SK-N-SH treated with all-trans-retinoic acid at 6 μM for 48 hours (cell line): ENCODE measurements around the gene PDF.
A peak's percentile ranks its signal among the peaks of the same experiment; 100 is the strongest.

Source experiments
- ATAC-seq: fragments of 200-7000 bp; cut with Tn5 transposase; 3 replicates; pipeline ENCODE4 v1.9.1; 2020; ENCODE audit warnings: mild to moderate bottlenecking, moderate library complexity
- BACH2 ChIP-seq: fragments of 250-450 bp; sonication (Bioruptor Pico); IDR thresholded peaks from 2 replicates; pipeline ENCODE4 v1.9.0; 2021; ENCODE audit warnings: mild to moderate bottlenecking, borderline replicate concordance
- CSDC2 ChIP-seq: fragments of 250-450 bp; sonication (Bioruptor Pico); IDR thresholded peaks from 2 replicates; pipeline ENCODE4 v1.5.0; 2020; ENCODE audit warnings: mild to moderate bottlenecking, moderate library complexity
- ESRRG ChIP-seq: fragments of 250-450 bp; sonication (Bioruptor Pico); IDR thresholded peaks from 2 replicates; pipeline ENCODE4 v1.6.1; 2021; ENCODE audit warnings: mild to moderate bottlenecking
- ISL1 ChIP-seq: fragments of 250-450 bp; sonication (Bioruptor Pico); IDR thresholded peaks from 2 replicates; pipeline ENCODE4 v2.1.2; 2022; ENCODE audit warnings: mild to moderate bottlenecking, moderate library complexity
- PPARA ChIP-seq: fragments of 250-450 bp; sonication (Bioruptor Pico); IDR thresholded peaks from 2 replicates; pipeline ENCODE4 v1.5.0; 2020; ENCODE audit warnings: mild to moderate bottlenecking, borderline replicate concordance
- SNAI2 ChIP-seq: fragments of 250-450 bp; sonication (Bioruptor Pico); IDR thresholded peaks from 2 replicates; pipeline ENCODE4 v1.5.0; 2020; ENCODE audit warnings: mild to moderate bottlenecking, moderate library complexity
- TCF4 ChIP-seq: fragments of 250-450 bp; sonication (Bioruptor Pico); IDR thresholded peaks from 2 replicates; pipeline ENCODE4 v1.8.0; 2021; ENCODE audit warnings: mild to moderate bottlenecking, moderate library complexity, borderline replicate concordance
- TOX ChIP-seq: fragments of 250-450 bp; sonication (Bioruptor Pico); IDR thresholded peaks from 2 replicates; pipeline ENCODE4 v1.8.0; 2021; ENCODE audit warnings: mild to moderate bottlenecking, moderate library complexity, borderline replicate concordance
- ZC3H10 ChIP-seq: fragments of 250-450 bp; sonication (Bioruptor Pico); IDR thresholded peaks from 2 replicates; pipeline ENCODE4 v1.5.1; 2021; ENCODE audit warnings: mild to moderate bottlenecking, moderate library complexity
- ZFP3 ChIP-seq: fragments of 250-450 bp; sonication (Bioruptor Pico); IDR thresholded peaks from 2 replicates; pipeline ENCODE4 v1.5.0; 2020; ENCODE audit warnings: mild to moderate bottlenecking, moderate library complexity
- ZNF565 ChIP-seq: fragments of 450-650 bp; formaldehyde crosslinking; conservative IDR thresholded peaks from 2 replicates; pipeline ENCODE4 v1.5.0; 2020; ENCODE audit warnings: low read depth, mild to moderate bottlenecking, moderate library complexity
- ZNF70 ChIP-seq: fragments of 450-650 bp; formaldehyde crosslinking; IDR thresholded peaks from 2 replicates; pipeline ENCODE4 v1.5.0; 2020; ENCODE audit warnings: mild to moderate bottlenecking, moderate library complexity
- ZNF8 ChIP-seq: fragments of 450-650 bp; formaldehyde crosslinking; IDR thresholded peaks from 2 replicates; pipeline ENCODE4 v1.5.0; 2020; ENCODE audit warnings: mild to moderate bottlenecking, moderate library complexity
- TF ChIP-seq, protein P1 (sequence below): fragments of 250-450 bp; sonication (Bioruptor Pico); IDR thresholded peaks from 2 replicates; pipeline ENCODE4 v1.5.1; 2021; ENCODE audit warnings: mild to moderate bottlenecking, moderate library complexity
- TF ChIP-seq, protein P2 (sequence below): fragments of 250-450 bp; sonication (Bioruptor Pico); IDR thresholded peaks from 2 replicates; pipeline ENCODE4 v1.8.0; 2020; ENCODE audit warnings: mild to moderate bottlenecking, moderate library complexity, borderline replicate concordance
- TF ChIP-seq, protein P3 (sequence below): fragments of 250-450 bp; sonication (Bioruptor Pico); IDR thresholded peaks from 2 replicates; pipeline ENCODE4 v1.5.1; 2020; ENCODE audit warnings: low read depth, mild to moderate bottlenecking, moderate library complexity
- TF ChIP-seq, protein P4 (sequence below): fragments of 250-450 bp; sonication (Bioruptor Pico); IDR thresholded peaks from 2 replicates; pipeline ENCODE4 v1.8.0; 2021; ENCODE audit warnings: low read depth, mild to moderate bottlenecking, moderate library complexity, borderline replicate concordance

PDF gene

DNA sequence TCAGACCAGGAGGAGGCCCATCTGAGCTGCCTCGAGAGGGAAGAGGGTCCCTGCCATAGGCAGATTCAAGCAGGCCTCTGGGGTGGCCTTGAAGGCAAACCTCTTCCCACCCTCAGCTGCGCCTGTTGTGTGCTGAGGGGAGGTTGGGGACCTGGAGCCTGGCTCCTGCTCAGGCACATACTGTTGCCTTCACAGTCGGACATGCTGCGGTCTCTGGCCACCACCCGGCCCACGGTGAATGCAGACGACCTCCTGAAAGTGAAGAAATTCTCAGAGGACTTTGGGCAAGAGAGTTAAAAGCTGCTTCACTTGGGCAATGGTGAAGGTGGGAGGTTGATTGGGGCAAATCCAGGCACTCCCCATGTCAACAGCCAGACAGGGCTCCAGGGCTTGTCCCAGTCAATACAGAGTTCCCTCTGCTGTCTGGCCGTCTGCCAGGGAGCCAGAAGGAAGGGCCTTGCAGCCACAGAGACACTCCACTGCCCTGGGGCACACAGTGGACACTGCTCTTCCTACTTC is 6.3 kb downstream of the PDF start:
- TF ChIP-seq ESRRG (CRISPR knock-in tag): no peak

DNA sequence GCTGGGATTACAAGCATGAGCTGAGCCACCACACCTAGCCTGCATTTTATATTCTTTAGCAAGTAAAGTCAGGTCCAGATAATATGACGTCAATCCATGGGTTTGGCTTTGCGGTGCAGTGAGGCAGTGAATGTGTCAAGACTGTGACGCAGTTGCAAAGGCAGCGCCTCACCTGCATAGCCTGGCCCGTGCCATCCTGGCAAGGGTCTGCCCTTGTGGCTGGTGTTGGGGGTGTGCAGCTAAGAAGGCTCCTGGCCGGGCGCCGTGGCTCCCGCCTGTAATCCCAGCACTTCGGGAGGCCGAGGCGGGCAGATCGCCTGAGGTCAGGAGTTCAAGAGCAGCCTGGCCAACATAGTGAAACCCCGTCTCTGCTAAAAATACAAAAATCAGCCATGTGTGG is 7.0 kb downstream of the PDF start:
- TF ChIP-seq TCF4 (CRISPR knock-in tag) (no peak), PPARA (no peak), TOX (CRISPR knock-in tag) (no peak), ESRRG (CRISPR knock-in tag) (no peak), ISL1 (CRISPR knock-in tag) (no peak), ZNF70 (CRISPR knock-in tag) (no peak), ZFP3 (CRISPR knock-in tag) (no peak), CSDC2 (CRISPR knock-in tag) (no peak), BACH2 (no peak), ZNF565 (no peak), SNAI2 (CRISPR knock-in tag) (no peak)
- TF ChIP-seq, protein P1, sequence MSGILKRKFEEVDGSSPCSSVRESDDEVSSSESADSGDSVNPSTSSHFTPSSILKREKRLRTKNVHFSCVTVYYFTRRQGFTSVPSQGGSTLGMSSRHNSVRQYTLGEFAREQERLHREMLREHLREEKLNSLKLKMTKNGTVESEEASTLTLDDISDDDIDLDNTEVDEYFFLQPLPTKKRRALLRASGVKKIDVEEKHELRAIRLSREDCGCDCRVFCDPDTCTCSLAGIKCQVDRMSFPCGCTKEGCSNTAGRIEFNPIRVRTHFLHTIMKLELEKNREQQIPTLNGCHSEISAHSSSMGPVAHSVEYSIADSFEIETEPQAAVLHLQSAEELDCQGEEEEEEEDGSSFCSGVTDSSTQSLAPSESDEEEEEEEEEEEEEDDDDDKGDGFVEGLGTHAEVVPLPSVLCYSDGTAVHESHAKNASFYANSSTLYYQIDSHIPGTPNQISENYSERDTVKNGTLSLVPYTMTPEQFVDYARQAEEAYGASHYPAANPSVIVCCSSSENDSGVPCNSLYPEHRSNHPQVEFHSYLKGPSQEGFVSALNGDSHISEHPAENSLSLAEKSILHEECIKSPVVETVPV (CRISPR knock-in tag): no peak
- TF ChIP-seq, protein P2, sequence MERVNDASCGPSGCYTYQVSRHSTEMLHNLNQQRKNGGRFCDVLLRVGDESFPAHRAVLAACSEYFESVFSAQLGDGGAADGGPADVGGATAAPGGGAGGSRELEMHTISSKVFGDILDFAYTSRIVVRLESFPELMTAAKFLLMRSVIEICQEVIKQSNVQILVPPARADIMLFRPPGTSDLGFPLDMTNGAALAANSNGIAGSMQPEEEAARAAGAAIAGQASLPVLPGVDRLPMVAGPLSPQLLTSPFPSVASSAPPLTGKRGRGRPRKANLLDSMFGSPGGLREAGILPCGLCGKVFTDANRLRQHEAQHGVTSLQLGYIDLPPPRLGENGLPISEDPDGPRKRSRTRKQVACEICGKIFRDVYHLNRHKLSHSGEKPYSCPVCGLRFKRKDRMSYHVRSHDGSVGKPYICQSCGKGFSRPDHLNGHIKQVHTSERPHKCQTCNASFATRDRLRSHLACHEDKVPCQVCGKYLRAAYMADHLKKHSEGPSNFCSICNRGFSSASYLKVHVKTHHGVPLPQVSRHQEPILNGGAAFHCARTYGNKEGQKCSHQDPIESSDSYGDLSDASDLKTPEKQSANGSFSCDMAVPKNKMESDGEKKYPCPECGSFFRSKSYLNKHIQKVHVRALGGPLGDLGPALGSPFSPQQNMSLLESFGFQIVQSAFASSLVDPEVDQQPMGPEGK (CRISPR knock-in tag): no peak
- TF ChIP-seq, protein P3, sequence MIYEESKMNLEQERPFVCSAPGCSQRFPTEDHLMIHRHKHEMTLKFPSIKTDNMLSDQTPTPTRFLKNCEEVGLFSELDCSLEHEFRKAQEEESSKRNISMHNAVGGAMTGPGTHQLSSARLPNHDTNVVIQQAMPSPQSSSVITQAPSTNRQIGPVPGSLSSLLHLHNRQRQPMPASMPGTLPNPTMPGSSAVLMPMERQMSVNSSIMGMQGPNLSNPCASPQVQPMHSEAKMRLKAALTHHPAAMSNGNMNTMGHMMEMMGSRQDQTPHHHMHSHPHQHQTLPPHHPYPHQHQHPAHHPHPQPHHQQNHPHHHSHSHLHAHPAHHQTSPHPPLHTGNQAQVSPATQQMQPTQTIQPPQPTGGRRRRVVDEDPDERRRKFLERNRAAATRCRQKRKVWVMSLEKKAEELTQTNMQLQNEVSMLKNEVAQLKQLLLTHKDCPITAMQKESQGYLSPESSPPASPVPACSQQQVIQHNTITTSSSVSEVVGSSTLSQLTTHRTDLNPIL (CRISPR knock-in tag): no peak
- ATAC-seq: no peak

More for the DNA sequence above, 6.3 kb downstream of the PDF start:
- ATAC-seq: peak; percentile 13; the same call in 2 of the 3 replicates

DNA sequence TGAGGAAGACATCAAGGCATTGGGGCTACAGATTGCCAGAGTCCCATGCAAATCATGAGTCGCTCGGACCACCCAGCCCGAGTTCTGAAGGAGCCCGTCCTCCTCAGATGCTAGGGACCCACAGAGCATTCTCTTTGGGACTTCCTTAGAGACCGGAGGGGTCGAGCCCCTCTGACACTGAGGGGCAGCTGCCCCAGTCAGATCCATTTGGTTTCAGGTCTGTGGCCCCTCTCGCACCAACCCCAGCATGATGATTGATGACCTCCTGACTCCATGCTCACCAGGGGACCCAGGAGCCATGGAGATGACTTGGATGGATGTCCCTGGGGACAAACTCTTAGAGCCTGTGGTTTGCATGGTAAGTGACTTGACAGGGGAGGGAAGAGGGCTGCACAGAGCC is 8.0 kb downstream of the PDF start:
- TF ChIP-seq, protein P4, sequence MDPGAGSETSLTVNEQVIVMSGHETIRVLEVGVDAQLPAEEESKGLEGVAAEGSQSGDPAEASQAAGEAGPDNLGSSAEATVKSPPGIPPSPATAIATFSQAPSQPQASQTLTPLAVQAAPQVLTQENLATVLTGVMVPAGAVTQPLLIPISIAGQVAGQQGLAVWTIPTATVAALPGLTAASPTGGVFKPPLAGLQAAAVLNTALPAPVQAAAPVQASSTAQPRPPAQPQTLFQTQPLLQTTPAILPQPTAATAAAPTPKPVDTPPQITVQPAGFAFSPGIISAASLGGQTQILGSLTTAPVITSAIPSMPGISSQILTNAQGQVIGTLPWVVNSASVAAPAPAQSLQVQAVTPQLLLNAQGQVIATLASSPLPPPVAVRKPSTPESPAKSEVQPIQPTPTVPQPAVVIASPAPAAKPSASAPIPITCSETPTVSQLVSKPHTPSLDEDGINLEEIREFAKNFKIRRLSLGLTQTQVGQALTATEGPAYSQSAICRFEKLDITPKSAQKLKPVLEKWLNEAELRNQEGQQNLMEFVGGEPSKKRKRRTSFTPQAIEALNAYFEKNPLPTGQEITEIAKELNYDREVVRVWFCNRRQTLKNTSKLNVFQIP (CRISPR knock-in tag): no peak
- TF ChIP-seq SNAI2 (CRISPR knock-in tag) (no peak), ZNF565 (no peak), ZC3H10 (CRISPR knock-in tag) (no peak)
- no peak for ATAC-seq

DNA sequence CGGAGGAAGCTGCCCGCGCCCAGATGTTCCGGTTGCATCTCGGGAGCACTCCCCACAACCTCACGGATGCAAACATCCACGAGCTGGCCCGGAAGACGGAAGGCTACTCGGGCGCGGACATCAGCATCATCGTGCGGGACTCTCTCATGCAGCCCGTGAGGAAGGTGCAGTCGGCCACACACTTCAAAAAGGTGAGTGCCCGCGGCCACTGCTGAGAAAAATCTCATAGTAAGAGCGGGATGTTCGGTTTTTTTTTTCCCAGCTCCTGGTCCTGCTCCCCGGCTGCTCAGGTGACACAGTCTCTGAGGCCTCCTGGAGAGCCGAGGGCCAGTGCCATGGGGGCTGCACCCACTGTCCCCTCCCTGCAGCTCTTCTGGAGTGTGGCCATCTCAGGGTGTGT is 9.3 kb downstream of the PDF start:
- no peak for ATAC-seq
- TF ChIP-seq SNAI2 (CRISPR knock-in tag): no peak
- TF ChIP-seq PPARA: no peak
- TF ChIP-seq, protein P3 (CRISPR knock-in tag): no peak
- TF ChIP-seq, protein P2 (CRISPR knock-in tag): no peak
- TF ChIP-seq, all 23 proteins: peak for 0

DNA sequence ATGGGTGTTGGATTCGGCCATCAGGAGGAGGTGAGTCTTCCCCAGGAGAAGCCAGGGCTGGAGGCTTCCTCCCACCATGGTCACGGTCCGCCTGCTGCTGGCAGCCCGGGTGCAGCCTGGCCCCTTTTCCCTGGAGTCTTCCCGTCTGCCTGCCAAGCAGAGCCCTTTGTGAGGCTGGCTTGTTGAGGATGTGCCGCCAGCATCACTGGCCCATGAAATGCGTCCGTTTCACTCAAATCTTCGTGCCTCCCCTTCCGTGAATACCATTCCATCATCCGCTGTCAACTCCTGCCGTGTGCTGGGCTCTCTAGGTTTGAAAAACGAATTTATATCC is 9.7 kb downstream of the PDF start:
- ATAC-seq: no peak
- TF ChIP-seq CSDC2 (CRISPR knock-in tag) (no peak), ISL1 (CRISPR knock-in tag) (no peak), ESRRG (CRISPR knock-in tag) (no peak), ZC3H10 (CRISPR knock-in tag) (no peak), ZNF8 (no peak)
- TF ChIP-seq, protein P4 (CRISPR knock-in tag): no peak
- TF ChIP-seq, protein P3 (CRISPR knock-in tag): no peak
